Astrocyte (in vitro differentiated cells and primary cell): ENCODE measurements around the gene PCSK7.

Experiments used
- EZH2 ChIP-seq: IDR thresholded peaks from 2 replicates; pipeline ENCODE4 v1.6.1; 2012; ENCODE audit warnings: mild to moderate bottlenecking, low read length, inconsistent platforms; ENCODE audit not compliant: insufficient read depth
- TF ChIP-seq, protein P1 (sequence below): IDR thresholded peaks from 2 replicates; pipeline ENCODE4 v1.5.1; 2011; ENCODE audit warnings: low read depth, mild to moderate bottlenecking, inconsistent platforms, low read length, moderate library complexity; ENCODE audit not compliant: insufficient read depth

GRCh38 chr11:117218133-117218915 lies 13.5 kb downstream of the PCSK7 start:
- TF ChIP-seq, protein P1, sequence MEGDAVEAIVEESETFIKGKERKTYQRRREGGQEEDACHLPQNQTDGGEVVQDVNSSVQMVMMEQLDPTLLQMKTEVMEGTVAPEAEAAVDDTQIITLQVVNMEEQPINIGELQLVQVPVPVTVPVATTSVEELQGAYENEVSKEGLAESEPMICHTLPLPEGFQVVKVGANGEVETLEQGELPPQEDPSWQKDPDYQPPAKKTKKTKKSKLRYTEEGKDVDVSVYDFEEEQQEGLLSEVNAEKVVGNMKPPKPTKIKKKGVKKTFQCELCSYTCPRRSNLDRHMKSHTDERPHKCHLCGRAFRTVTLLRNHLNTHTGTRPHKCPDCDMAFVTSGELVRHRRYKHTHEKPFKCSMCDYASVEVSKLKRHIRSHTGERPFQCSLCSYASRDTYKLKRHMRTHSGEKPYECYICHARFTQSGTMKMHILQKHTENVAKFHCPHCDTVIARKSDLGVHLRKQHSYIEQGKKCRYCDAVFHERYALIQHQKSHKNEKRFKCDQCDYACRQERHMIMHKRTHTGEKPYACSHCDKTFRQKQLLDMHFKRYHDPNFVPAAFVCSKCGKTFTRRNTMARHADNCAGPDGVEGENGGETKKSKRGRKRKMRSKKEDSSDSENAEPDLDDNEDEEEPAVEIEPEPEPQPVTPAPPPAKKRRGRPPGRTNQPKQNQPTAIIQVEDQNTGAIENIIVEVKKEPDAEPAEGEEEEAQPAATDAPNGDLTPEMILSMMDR = no peak
- TF ChIP-seq EZH2 = no peak
